SK-N-SH (cell line): Measurements from ENCODE around the gene RIPK4. TPM values are rescaled to one million over a fixed set of nuclear protein-coding genes. Genes with fewer than 3 reads are reported as not detected.

Experiments used
- CTCF ChIA-PET: fragments of 300-600, 350-600 bp; formaldehyde crosslinking; extraction: SDS; loops from one replicate; lab custom pipeline; 2021; lab: Yijun Ruan, JAX
- POLR2A ChIA-PET: fragments of 350-600 bp; sonication (Branson Sonifier 250); formaldehyde crosslinking; extraction: SDS; loops from one replicate; lab custom pipeline; 2020; ENCODE audit warnings: antibody characterized with exemption, inconsistent platforms; lab: Yijun Ruan, JAX
- DNase-seq: peaks from one replicate; pipeline ENCODE4 v3.0.0; 2012
- H2AFZ ChIP-seq: fragments of 200-600 bp; sonication (generic); 2 replicates; pipeline ENCODE4 v1.8.1; 2016; ENCODE audit warnings: antibody characterized with exemption, mild to moderate bottlenecking, low read depth
- H3F3A ChIP-seq: fragments of 200-600 bp; sonication (generic); replicated peaks from 2 replicates; pipeline ENCODE3; 2016; ENCODE audit warnings: antibody characterized with exemption, mild to moderate bottlenecking; ENCODE audit not compliant: insufficient read depth
- H3K27ac ChIP-seq, 2 experiments: fragments of 200-500 bp in 1 of 2; fragments of 200-600 bp in 1 of 2; sonication (Bioruptor generic) in 1 of 2; sonication (generic), shearing (Covaris generic) in 1 of 2; 2 replicates each; pipeline versions ENCODE4 v1.5.1 to v1.6.1; 2014 to 2016; ENCODE audit warnings: low read depth in 2 of 2, inconsistent platforms in 1 of 2, low read length in 1 of 2, mild to moderate bottlenecking in 1 of 2, mixed read lengths in 1 of 2
- H3K27me3 ChIP-seq: fragments of 200-600 bp; sonication (generic), shearing (Covaris generic); 2 replicates; pipeline ENCODE4 v1.6.1; 2016; ENCODE audit warnings: mixed run types; ENCODE audit not compliant: insufficient read depth
- H3K36me3 ChIP-seq, 2 experiments: fragments of 200-500 bp in 1 of 2; fragments of 200-600 bp in 1 of 2; sonication (Bioruptor generic) in 1 of 2; sonication (generic) in 1 of 2; replicated peaks in 1 of 2; 2 replicates each; pipeline versions ENCODE3 to v1.5.1; 2014 to 2016; ENCODE audit warnings: low read length in 1 of 2, mild to moderate bottlenecking in 1 of 2; ENCODE audit not compliant: insufficient read depth in 2 of 2, control insufficient read depth in 1 of 2
- H3K4me1 ChIP-seq, 2 experiments: fragments of 200-500 bp in 1 of 2; fragments of 200-600 bp in 1 of 2; sonication (Bioruptor generic) in 1 of 2; sonication (generic), shearing (Covaris generic) in 1 of 2; 2 replicates each; pipeline versions ENCODE4 v1.5.1 to v1.6.1; 2014 to 2016; ENCODE audit warnings: low read depth in 1 of 2, low read length in 1 of 2, mixed run types in 1 of 2; ENCODE audit not compliant: insufficient read depth in 2 of 2, control insufficient read depth in 1 of 2
- H3K4me2 ChIP-seq: fragments of 200-600 bp; sonication (generic), shearing (Covaris generic); 2 replicates; pipeline ENCODE4 v1.6.1; 2017; ENCODE audit warnings: mixed run types
- H3K4me3 ChIP-seq, 2 experiments: fragments of 200-500 bp in 1 of 2; fragments of 200-600 bp in 1 of 2; sonication (Bioruptor generic) in 1 of 2; sonication (generic), shearing (Covaris generic) in 1 of 2; 2 replicates each; pipeline versions ENCODE4 v1.5.1 to v1.8.1; 2014 to 2016; ENCODE audit warnings: low read depth in 2 of 2, inconsistent platforms in 1 of 2, low read length in 1 of 2, mild to moderate bottlenecking in 1 of 2, mixed read lengths in 1 of 2, moderate library complexity in 1 of 2
- H3K79me2 ChIP-seq: fragments of 200-600 bp; sonication (generic); 2 replicates; pipeline ENCODE4 v1.8.1; 2017; ENCODE audit warnings: mild to moderate bottlenecking; ENCODE audit not compliant: insufficient read depth
- H3K9ac ChIP-seq: fragments of 200-600 bp; sonication (generic); 2 replicates; pipeline ENCODE4 v1.6.1; 2017; ENCODE audit warnings: mixed run types
- H3K9me2 ChIP-seq: fragments of 200-600 bp; sonication (generic); 2 replicates; pipeline ENCODE4 v1.6.1; 2017; ENCODE audit warnings: mixed run types
- H3K9me3 ChIP-seq: fragments of 200-600 bp; sonication (generic); 2 replicates; pipeline ENCODE4 v1.6.1; 2017; ENCODE audit warnings: mixed run types, mild to moderate bottlenecking, moderate library complexity
- H4K20me1 ChIP-seq: fragments of 200-600 bp; sonication (generic); 2 replicates; pipeline ENCODE4 v1.6.1; 2017; ENCODE audit warnings: mild to moderate bottlenecking, mixed run types; ENCODE audit not compliant: insufficient read depth
- EZH2phosphoT487 ChIP-seq: fragments of 200-600 bp; sonication (generic); IDR thresholded peaks from 2 replicates; pipeline ENCODE4 v1.6.1; 2017; ENCODE audit warnings: low read depth, mixed run types, mild to moderate bottlenecking, antibody characterized with exemption, moderate library complexity, borderline replicate concordance
- FOSL2 ChIP-seq: IDR thresholded peaks from 2 replicates; pipeline ENCODE4 v1.4.0; 2012; ENCODE audit warnings: low read depth, mild to moderate bottlenecking, moderate library complexity, borderline replicate concordance
- FOXJ3 ChIP-seq: sonication (generic); formaldehyde crosslinking; IDR thresholded peaks from 2 replicates; pipeline ENCODE4 v1.5.1; 2020; ENCODE audit warnings: mild to moderate bottlenecking, missing genetic modification reagents
- FOXM1 ChIP-seq: IDR thresholded peaks from 2 replicates; pipeline ENCODE4 v1.4.0; 2012; ENCODE audit warnings: low read depth, mild to moderate bottlenecking
- MEF2A ChIP-seq: IDR thresholded peaks from 2 replicates; pipeline ENCODE4 v1.4.0; 2012; ENCODE audit warnings: low read depth, borderline replicate concordance
- MXI1 ChIP-seq: IDR thresholded peaks from 2 replicates; pipeline ENCODE4 v1.6.1; 2012; ENCODE audit warnings: mild to moderate bottlenecking, low read depth, low read length, improper control_type of control experiment
- NRF1 ChIP-seq: IDR thresholded peaks from 2 replicates; pipeline ENCODE4 v1.6.1; 2012; ENCODE audit warnings: low read depth, mild to moderate bottlenecking, low read length
- POLR2AphosphoS5 ChIP-seq: IDR thresholded peaks from 2 replicates; pipeline ENCODE4 v1.6.1; 2012; ENCODE audit warnings: low read depth, low read length
- RAD21 ChIP-seq: IDR thresholded peaks from 2 replicates; pipeline ENCODE4 v1.6.1; 2012; ENCODE audit warnings: mild to moderate bottlenecking, low read length
- RFX5 ChIP-seq: IDR thresholded peaks from 2 replicates; pipeline ENCODE4 v1.6.1; 2012; ENCODE audit warnings: mild to moderate bottlenecking, improper control_type of control experiment, low read length
- RXRA ChIP-seq: IDR thresholded peaks from 2 replicates; pipeline ENCODE4 v1.4.0; 2012; ENCODE audit warnings: low read depth, mild to moderate bottlenecking, borderline replicate concordance
- SIN3A ChIP-seq: IDR thresholded peaks from 2 replicates; pipeline ENCODE4 v1.6.1; 2012; ENCODE audit warnings: low read depth, mild to moderate bottlenecking, low read length, moderate library complexity, borderline replicate concordance
- SMC3 ChIP-seq: IDR thresholded peaks from 2 replicates; pipeline ENCODE4 v1.6.1; 2012; ENCODE audit warnings: low read depth, low read length, improper control_type of control experiment
- TAF1 ChIP-seq: IDR thresholded peaks from 2 replicates; pipeline ENCODE4 v1.6.1; 2012; ENCODE audit warnings: low read depth, mild to moderate bottlenecking, low read length, moderate library complexity, borderline replicate concordance
- TEAD4 ChIP-seq: IDR thresholded peaks from 2 replicates; pipeline ENCODE4 v1.4.0; 2012; ENCODE audit warnings: mild to moderate bottlenecking, borderline replicate concordance; ENCODE audit not compliant: insufficient read depth
- whole genome bisulfite sequencing: methylation state at CpG from one replicate; pipeline ENCODE4 v1.1.6; 2017; ENCODE audit warnings: low lambda C conversion rate; 5-methylcytosine and 5-hydroxymethylcytosine counted together
- polyA plus RNA-seq, 3 experiments: library from polyadenylated mRNA; depleted of rRNA; stranded (reverse); fragments of >200 nt; gene quantifications; 2 replicates each; pipeline ENCODE4 v1.2.3, GENCODE V29; 2012
- TF ChIP-seq, protein P1 (sequence below): IDR thresholded peaks from 2 replicates; pipeline ENCODE4 v1.4.0; 2012; ENCODE audit warnings: low read depth, borderline replicate concordance
- TF ChIP-seq, protein P2 (sequence below): IDR thresholded peaks from 2 replicates; pipeline ENCODE4 v1.4.0; 2012; ENCODE audit warnings: low read depth
- TF ChIP-seq, protein P3 (sequence below): IDR thresholded peaks from 2 replicates; pipeline ENCODE4; 2012
- TF ChIP-seq, protein P4 (sequence below): IDR thresholded peaks from 2 replicates; pipeline ENCODE4 v1.6.1; 2012; ENCODE audit warnings: mild to moderate bottlenecking, low read depth, low read length, moderate library complexity
- TF ChIP-seq, protein P5 (sequence below): IDR thresholded peaks from 2 replicates; pipeline ENCODE4 v1.4.0; 2012; ENCODE audit warnings: low read depth, borderline replicate concordance

The RIPK4 gene
- polyA plus RNA-seq, 1 of the 3 experiments (the other 2 are of a cell fraction) = 11.0 TPM

DNA sequence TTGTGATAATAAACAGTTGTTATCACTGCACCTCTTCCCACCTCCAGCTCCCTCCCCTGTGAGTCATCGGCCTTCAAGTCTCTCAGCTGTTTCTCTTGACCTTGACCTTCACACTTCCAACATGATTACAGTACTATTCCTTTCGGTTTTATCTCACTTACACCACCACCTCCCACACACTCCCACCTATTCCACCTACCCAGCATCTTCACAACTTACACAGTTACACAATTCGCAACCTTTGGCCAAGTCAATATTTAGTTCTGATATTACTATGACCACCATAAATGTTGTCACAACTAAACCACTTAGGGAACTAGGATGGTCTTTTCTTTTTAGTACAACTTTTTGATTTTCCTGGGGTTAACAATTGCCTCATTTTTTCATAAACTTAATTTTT, 60.2 kb downstream of the RIPK4 start:
- CTCF ChIA-PET = no interaction called here
- no peak overlapping the region for H3K27ac ChIP-seq
- H2AFZ ChIP-seq = no peak overlapping the region
- H3K36me3 ChIP-seq = no peaks in the 10 kb centered on the region
- no peak overlapping the region for H3K9ac ChIP-seq
- H3K4me1 ChIP-seq = no peaks in the 10 kb centered on the region
- H3K4me3 ChIP-seq = no peak overlapping the region
- POLR2A ChIA-PET = no interaction called here
- no peak for DNase-seq
- no peaks in the 10 kb centered on the region for H3K9me2 ChIP-seq
- WGBS = 53% methylated on average over 3 of the region's 3 CpGs
- H3K4me2 ChIP-seq = no peak overlapping the region
- H3K79me2 ChIP-seq = no peaks in the 10 kb centered on the region
- H4K20me1 ChIP-seq = no peaks in the 10 kb centered on the region
- no peaks in the 10 kb centered on the region for H3K9me3 ChIP-seq
- no peaks in the 10 kb centered on the region for H3K27me3 ChIP-seq
- H3F3A ChIP-seq = no peaks in the 10 kb centered on the region
- TF ChIP-seq FOXM1 (no peak), FOXJ3 (CRISPR knock-in tag) (no peak), RAD21 (no peak), MXI1 (no peak), POLR2AphosphoS5 (no peak), RFX5 (no peak), SIN3A (no peak), TEAD4 (no peak), FOSL2 (no peak), EZH2phosphoT487 (no peak), SMC3 (no peak), TAF1 (no peak), MEF2A (no peak), NRF1 (no peak)
- TF ChIP-seq, protein P1, sequence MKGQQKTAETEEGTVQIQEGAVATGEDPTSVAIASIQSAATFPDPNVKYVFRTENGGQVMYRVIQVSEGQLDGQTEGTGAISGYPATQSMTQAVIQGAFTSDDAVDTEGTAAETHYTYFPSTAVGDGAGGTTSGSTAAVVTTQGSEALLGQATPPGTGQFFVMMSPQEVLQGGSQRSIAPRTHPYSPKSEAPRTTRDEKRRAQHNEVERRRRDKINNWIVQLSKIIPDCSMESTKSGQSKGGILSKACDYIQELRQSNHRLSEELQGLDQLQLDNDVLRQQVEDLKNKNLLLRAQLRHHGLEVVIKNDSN = no peak
- TF ChIP-seq, all 33 proteins: peak for 0

DNA sequence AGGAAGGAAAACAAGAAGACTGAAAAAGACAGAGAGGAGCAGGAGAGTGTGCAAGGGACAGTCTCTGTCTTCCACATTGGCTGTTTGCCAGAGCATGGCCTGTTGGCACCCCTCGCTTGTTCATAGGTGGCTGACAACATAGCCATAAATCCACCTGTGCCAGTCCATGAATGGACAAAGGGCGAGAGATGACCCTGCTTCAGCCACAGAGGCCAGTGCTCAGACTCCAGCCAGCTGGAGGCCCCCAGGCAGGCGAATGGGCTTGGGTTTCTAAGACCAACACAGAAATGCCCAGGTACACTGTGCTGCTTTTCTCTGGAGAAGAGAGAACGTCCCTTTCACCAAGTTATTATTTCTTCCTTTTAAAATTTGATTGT, 60.6 kb downstream of the RIPK4 start:
- H3K4me3 ChIP-seq = no peak overlapping the region
- no peak for DNase-seq
- no peaks in the 10 kb centered on the region for H3K9me2 ChIP-seq
- H4K20me1 ChIP-seq = no peaks in the 10 kb centered on the region
- no peaks in the 10 kb centered on the region for H3K4me1 ChIP-seq
- no peaks in the 10 kb centered on the region for H3K27me3 ChIP-seq
- WGBS = 44% methylated on average over 3 of the region's 4 CpGs
- H3F3A ChIP-seq = no peaks in the 10 kb centered on the region
- no peaks in the 10 kb centered on the region for H3K36me3 ChIP-seq
- CTCF ChIA-PET = no interaction called here
- H3K9ac ChIP-seq = no peak overlapping the region
- no peak overlapping the region for H3K27ac ChIP-seq
- H2AFZ ChIP-seq = no peak overlapping the region
- H3K4me2 ChIP-seq = no peak overlapping the region
- H3K9me3 ChIP-seq = no peaks in the 10 kb centered on the region
- H3K79me2 ChIP-seq = no peaks in the 10 kb centered on the region
- POLR2A ChIA-PET = no interaction called here
- no peak for TF ChIP-seq POLR2AphosphoS5
- no peak for TF ChIP-seq SIN3A
- TF ChIP-seq, protein P2, sequence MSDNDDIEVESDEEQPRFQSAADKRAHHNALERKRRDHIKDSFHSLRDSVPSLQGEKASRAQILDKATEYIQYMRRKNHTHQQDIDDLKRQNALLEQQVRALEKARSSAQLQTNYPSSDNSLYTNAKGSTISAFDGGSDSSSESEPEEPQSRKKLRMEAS = no peak
- TF ChIP-seq, protein P3, sequence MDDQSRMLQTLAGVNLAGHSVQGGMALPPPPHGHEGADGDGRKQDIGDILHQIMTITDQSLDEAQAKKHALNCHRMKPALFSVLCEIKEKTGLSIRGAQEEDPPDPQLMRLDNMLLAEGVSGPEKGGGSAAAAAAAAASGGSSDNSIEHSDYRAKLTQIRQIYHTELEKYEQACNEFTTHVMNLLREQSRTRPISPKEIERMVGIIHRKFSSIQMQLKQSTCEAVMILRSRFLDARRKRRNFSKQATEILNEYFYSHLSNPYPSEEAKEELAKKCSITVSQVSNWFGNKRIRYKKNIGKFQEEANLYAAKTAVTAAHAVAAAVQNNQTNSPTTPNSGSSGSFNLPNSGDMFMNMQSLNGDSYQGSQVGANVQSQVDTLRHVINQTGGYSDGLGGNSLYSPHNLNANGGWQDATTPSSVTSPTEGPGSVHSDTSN = no peak
- no peak for TF ChIP-seq RXRA
- no peak for TF ChIP-seq FOXM1
- TF ChIP-seq, protein P4, sequence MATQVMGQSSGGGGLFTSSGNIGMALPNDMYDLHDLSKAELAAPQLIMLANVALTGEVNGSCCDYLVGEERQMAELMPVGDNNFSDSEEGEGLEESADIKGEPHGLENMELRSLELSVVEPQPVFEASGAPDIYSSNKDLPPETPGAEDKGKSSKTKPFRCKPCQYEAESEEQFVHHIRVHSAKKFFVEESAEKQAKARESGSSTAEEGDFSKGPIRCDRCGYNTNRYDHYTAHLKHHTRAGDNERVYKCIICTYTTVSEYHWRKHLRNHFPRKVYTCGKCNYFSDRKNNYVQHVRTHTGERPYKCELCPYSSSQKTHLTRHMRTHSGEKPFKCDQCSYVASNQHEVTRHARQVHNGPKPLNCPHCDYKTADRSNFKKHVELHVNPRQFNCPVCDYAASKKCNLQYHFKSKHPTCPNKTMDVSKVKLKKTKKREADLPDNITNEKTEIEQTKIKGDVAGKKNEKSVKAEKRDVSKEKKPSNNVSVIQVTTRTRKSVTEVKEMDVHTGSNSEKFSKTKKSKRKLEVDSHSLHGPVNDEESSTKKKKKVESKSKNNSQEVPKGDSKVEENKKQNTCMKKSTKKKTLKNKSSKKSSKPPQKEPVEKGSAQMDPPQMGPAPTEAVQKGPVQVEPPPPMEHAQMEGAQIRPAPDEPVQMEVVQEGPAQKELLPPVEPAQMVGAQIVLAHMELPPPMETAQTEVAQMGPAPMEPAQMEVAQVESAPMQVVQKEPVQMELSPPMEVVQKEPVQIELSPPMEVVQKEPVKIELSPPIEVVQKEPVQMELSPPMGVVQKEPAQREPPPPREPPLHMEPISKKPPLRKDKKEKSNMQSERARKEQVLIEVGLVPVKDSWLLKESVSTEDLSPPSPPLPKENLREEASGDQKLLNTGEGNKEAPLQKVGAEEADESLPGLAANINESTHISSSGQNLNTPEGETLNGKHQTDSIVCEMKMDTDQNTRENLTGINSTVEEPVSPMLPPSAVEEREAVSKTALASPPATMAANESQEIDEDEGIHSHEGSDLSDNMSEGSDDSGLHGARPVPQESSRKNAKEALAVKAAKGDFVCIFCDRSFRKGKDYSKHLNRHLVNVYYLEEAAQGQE = no peak
- TF ChIP-seq TEAD4 = no peak
- TF ChIP-seq, protein P5, sequence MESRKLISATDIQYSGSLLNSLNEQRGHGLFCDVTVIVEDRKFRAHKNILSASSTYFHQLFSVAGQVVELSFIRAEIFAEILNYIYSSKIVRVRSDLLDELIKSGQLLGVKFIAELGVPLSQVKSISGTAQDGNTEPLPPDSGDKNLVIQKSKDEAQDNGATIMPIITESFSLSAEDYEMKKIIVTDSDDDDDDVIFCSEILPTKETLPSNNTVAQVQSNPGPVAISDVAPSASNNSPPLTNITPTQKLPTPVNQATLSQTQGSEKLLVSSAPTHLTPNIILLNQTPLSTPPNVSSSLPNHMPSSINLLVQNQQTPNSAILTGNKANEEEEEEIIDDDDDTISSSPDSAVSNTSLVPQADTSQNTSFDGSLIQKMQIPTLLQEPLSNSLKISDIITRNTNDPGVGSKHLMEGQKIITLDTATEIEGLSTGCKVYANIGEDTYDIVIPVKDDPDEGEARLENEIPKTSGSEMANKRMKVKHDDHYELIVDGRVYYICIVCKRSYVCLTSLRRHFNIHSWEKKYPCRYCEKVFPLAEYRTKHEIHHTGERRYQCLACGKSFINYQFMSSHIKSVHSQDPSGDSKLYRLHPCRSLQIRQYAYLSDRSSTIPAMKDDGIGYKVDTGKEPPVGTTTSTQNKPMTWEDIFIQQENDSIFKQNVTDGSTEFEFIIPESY = no peak
- TF ChIP-seq RFX5 = no peak
- TF ChIP-seq NRF1 = no peak
- TF ChIP-seq SMC3 = no peak
